Measurements from ENCODE around the gene ANKHD1.

The ANKHD1 gene

DNA sequence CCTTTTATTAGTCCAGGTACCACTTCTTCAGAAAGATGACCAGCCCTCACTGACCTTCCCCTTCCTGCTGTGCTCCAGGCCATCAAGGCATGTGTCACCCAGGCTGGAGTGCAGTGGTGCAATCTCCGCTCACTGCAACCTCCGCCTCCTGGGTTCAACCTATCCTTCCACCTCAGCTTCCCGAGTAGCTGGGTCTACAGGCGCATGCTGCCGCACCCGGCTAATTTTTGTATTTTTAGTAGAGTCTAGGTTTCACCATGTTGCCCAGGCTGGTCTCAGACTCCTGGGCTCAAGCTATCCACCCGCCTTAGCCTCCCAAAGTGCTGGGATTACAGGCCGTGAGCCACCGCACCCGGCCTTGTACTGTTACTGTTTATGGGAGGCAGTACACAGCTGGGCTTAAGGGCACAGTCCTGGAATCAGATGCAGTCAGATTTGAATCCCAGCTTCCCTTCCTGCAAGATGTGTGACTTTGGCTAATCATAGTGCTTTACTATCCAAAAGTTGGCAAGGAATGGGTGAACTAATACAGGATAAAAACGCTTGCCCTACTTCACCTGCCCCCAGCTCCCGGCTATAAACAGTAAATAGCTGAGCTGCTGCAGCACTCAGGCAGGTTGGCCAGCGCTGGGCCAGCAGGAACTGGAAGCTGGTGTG lies 145.3 kb downstream of the ANKHD1 start:
- peaks cover 73% of the 10 kb centered on the region for H3K36me3 ChIP-seq (ENCODE audit: insufficient read depth, low read length)
- no peaks in the 10 kb centered on the region for H3K27me3 ChIP-seq (ENCODE audit: insufficient read depth, low read length)
- H3K4me3 ChIP-seq (ENCODE audit: low read length), result no peak overlapping the region
- no peaks in the 10 kb centered on the region for H3K4me1 ChIP-seq (ENCODE audit: insufficient read depth, low read length)
- H2AFZ ChIP-seq (ENCODE audit: low read depth, low read length), result no peak overlapping the region
- H3K9me3 ChIP-seq (ENCODE audit: low read length), result no peaks in the 10 kb centered on the region

DNA sequence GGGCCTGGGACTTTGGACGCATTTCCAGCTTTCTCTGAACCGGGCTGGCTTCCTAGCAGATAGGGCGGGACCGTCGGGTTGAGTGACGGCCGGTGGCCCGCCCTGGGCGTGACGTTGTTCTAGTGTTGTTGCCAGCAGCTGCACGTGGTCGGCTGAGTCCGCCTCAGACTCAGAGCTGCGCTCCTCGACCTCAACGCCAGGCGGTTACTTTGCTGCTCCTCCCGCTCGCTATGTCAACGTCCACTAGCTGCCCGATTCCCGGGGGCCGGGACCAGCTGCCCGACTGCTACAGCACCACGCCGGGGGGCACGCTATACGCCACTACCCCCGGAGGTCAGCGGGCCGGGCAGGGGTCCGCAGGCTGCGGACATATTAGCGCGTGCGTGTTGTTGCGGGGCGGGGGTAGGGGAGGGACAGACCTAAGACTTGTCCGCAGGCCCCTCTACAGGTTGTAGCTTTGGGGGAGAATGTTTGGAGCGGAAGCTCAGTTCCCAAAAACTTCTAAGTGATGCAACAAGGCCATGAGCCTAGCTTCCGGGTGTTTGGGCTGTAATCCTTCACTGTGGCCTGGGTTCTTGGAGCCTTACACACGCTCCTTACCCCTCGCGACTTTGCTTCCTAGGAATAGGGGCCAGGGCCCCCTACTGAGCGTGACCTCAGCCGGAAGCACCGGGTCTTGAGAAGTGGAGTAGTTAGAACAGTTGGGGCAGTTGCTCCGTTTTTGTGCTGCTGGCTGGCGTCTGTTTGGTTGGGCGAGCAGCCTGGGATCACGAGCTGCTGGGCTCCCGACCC lies 146.1 kb downstream of the ANKHD1 start, which contains the start of gene EIF4EBP3:
Gene EIF4EBP3, plus strand, starts transcription at position 155 of the 792 bp plus-strand sequence. Its CDS starts 76 bp downstream, at position 231.
- H2AFZ ChIP-seq (ENCODE audit: low read depth, low read length), result no peak within 1 kb of the TSS
- H3K27me3 ChIP-seq (ENCODE audit: insufficient read depth, low read length), result no peaks in the 10 kb centered on the region
- H3K36me3 ChIP-seq (ENCODE audit: insufficient read depth, low read length), result peaks cover 72% of the 10 kb centered on the region
- no peaks in the 10 kb centered on the region for H3K4me1 ChIP-seq (ENCODE audit: insufficient read depth, low read length)
- no peaks in the 10 kb centered on the region for H3K9me3 ChIP-seq (ENCODE audit: low read length)
- H3K4me3 ChIP-seq (ENCODE audit: low read length), result no peak within 1 kb of the TSS

DNA sequence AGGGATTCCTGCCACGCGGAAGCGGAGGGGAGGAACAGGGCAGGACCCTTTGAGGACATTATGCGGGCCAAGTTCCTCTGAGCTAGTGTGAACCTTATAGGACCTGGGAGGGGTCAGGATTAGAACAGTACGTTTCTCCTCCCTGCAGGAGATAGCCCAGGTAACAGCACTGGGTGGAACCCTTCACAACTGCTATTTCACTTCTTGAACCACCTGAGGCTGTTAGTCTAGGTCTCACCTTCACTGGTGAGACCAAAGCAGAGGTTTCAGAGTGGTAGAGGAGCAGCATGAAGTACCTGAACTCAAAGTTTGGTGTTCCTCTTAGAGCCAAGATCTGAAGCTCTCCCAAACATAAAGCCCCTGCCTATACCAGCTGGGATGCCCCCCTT lies 146.7 kb downstream of the ANKHD1 start:
- Histone ChIP-seq H3K27me3 (ENCODE audit: insufficient read depth, low read length) (no peaks in the 10 kb centered on the region), H2AFZ (ENCODE audit: low read depth, low read length) (no peak overlapping the region), H3K36me3 (ENCODE audit: insufficient read depth, low read length) (peaks cover 72% of the 10 kb centered on the region), H3K4me1 (ENCODE audit: insufficient read depth, low read length) (no peaks in the 10 kb centered on the region), H3K9me3 (ENCODE audit: low read length) (no peaks in the 10 kb centered on the region), H3K4me3 (ENCODE audit: low read length) (no peak overlapping the region)

DNA sequence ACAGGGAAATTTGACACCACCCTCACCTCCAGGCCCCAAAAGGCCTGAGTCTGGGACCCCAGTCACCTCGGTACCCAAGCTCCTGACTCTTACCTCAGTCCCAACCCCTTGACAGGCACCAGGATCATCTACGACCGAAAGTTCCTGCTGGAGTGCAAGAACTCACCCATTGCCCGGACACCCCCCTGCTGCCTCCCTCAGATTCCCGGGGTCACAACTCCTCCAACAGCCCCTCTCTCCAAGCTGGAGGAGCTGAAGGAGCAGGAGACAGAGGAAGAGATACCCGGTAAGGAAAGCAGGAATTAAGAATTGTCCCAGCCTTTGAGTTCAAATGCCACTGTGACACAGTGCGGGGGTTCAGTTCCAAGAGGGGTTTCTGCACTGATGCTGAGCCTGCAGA lies 147.2 kb downstream of the ANKHD1 start:
- no peak overlapping the region for H3K4me3 ChIP-seq (ENCODE audit: low read length)
- H3K9me3 ChIP-seq (ENCODE audit: low read length), result no peaks in the 10 kb centered on the region
- H3K36me3 ChIP-seq (ENCODE audit: insufficient read depth, low read length), result peaks cover 74% of the 10 kb centered on the region
- H3K4me1 ChIP-seq (ENCODE audit: insufficient read depth, low read length), result no peaks in the 10 kb centered on the region
- no peak overlapping the region for H2AFZ ChIP-seq (ENCODE audit: low read depth, low read length)
- H3K27me3 ChIP-seq (ENCODE audit: insufficient read depth, low read length), result no peaks in the 10 kb centered on the region

DNA sequence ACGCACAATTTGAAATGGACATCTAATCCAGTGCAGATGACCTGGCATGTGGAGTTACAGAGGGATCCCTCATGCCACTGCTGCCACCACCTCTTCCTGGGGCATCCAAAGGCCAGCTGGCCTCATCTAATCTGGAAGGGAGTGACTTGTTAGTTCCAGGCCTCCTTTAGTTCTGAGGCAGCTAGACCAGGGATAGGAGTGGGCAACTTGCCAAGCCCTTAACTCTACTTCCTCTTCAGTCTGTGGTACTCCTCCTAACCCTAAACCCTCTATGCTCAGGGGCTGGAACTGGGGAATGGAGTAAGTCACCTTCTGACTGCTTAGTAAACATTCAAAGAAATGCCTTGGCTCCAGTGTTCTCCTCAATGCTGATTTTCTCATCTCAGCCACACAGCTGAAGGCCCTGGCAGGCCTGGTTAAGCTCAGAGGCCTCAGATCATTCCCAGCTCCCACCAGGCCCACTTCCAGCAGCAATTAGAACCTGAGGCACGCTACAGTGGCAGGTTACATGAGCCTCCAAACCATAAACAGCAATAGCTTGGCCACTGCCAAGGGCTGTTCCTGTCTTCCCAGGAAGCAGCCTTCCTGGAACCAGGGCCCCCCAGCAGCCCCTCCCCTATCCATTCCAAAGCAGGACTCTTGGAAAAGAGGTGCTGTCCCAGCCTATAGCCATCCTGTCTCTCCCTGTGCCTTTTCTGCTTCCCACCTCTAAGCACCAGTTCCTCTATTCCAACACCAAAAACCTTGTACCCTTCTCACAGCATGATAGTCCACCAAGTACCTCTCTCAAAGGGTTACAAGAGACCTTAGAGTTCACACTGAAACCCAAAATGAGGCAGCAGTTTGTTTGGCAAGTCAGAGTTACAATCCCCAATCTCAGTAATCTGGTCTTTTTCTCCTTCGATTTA lies 147.9 kb downstream of the ANKHD1 start:
- Histone ChIP-seq H3K9me3 (ENCODE audit: low read length) (no peaks in the 10 kb centered on the region), H2AFZ (ENCODE audit: low read depth, low read length) (no peak overlapping the region), H3K36me3 (ENCODE audit: insufficient read depth, low read length) (peaks cover 71% of the 10 kb centered on the region), H3K27me3 (ENCODE audit: insufficient read depth, low read length) (no peaks in the 10 kb centered on the region), H3K4me3 (ENCODE audit: low read length) (no peak overlapping the region), H3K4me1 (ENCODE audit: insufficient read depth, low read length) (no peaks in the 10 kb centered on the region)

DNA sequence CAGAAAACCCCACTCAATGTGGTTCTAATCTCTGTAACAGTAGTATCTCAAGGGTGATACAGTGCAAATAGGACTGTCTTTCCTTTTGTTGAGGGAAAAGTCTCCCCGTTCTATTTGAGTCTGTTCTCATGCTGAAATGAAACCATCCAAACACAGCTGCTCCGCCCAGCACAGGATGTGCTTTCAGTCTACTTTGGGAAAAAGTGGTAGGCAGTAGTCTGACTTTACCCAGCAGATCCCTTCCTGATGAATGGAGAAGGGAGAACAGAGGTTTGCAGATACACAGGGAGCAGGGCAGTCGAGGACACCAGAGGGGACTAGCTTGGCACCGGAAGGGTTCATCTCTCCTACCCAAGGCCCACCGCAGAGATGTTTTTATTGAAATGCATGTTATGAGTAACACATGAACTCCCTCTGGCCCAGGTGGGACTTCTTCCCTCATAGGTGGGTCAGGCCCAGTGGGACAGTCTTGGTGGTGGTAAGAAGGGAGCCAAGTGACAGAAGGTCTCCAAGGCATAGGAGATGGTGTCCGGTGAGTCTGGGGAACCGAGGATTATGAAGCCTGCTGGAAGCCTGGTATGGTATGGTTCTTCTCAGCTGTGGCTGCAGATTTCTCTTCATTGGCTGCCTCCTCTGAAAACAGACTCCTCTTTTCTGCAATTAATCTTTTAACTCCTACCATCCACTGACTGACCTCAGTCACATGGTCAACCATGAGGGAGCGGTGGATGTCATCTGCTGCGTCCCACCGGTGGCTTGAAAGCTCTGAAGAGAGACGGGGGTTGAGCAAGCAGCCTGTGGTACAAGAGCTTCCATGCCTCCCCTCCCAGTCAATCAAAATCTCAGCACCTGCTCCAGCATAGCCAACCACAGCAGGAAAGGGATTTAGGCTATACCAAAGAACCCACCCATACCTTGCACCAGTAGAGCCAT lies 148.8 kb downstream of the ANKHD1 start:
- H3K9me3 ChIP-seq (ENCODE audit: low read length), result no peaks in the 10 kb centered on the region
- H3K4me1 ChIP-seq (ENCODE audit: insufficient read depth, low read length), result peaks cover under 1% of the 10 kb centered on the region
- no peaks in the 10 kb centered on the region for H3K27me3 ChIP-seq (ENCODE audit: insufficient read depth, low read length)
- no peak overlapping the region for H3K4me3 ChIP-seq (ENCODE audit: low read length)
- no peak overlapping the region for H2AFZ ChIP-seq (ENCODE audit: low read depth, low read length)
- H3K36me3 ChIP-seq (ENCODE audit: insufficient read depth, low read length), result peaks cover 65% of the 10 kb centered on the region

DNA sequence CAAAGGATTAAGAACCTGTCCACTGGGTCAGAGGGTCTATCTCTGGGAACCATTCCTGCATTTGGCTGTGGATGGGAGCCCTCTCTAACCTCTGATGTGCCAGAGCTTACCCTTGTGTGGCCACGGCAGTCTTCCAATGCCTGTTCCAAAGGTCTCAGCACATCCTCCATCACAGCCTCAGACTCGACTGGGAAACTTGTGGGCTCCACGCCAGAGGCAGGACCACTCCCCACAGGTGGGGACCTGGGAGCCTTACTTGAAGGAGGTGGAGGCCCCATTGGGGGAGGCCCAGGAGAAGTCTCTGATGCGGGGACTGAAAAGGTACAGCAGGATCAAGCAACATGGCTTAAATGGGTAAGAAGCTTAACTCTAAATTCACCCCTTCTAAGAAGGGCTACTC lies 150.2 kb downstream of the ANKHD1 start:
- H3K36me3 ChIP-seq (ENCODE audit: insufficient read depth, low read length), result peaks cover 57% of the 10 kb centered on the region
- no peaks in the 10 kb centered on the region for H3K27me3 ChIP-seq (ENCODE audit: insufficient read depth, low read length)
- no peaks in the 10 kb centered on the region for H3K9me3 ChIP-seq (ENCODE audit: low read length)
- H3K4me1 ChIP-seq (ENCODE audit: insufficient read depth, low read length), result peaks cover 11% of the 10 kb centered on the region
- no peak overlapping the region for H2AFZ ChIP-seq (ENCODE audit: low read depth, low read length)
- H3K4me3 ChIP-seq (ENCODE audit: low read length), result no peak overlapping the region

DNA sequence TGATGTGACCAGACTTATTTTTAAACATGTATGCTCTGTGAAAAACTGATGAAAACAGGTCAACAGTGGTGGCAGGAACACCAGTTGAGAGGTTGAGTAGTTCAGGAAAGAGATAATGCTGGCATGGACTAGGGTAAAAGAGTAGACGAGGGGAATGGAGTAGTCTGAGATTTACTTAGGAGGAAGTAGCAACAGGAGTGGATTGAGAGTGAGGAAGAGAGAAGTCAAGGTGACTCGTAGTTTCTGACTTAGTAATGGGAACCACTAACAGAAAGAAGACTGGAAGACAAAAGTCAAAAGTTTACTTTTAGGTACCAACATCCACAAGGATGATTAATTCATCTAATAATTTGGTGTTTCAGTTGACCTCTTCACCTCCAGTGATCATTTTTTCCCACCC lies 152.0 kb downstream of the ANKHD1 start:
- no peak overlapping the region for H2AFZ ChIP-seq (ENCODE audit: low read depth, low read length)
- peaks cover 17% of the 10 kb centered on the region for H3K4me1 ChIP-seq (ENCODE audit: insufficient read depth, low read length)
- no peaks in the 10 kb centered on the region for H3K27me3 ChIP-seq (ENCODE audit: insufficient read depth, low read length)
- peaks cover 49% of the 10 kb centered on the region for H3K36me3 ChIP-seq (ENCODE audit: insufficient read depth, low read length)
- no peaks in the 10 kb centered on the region for H3K9me3 ChIP-seq (ENCODE audit: low read length)
- H3K4me3 ChIP-seq (ENCODE audit: low read length), result no peak overlapping the region

DNA sequence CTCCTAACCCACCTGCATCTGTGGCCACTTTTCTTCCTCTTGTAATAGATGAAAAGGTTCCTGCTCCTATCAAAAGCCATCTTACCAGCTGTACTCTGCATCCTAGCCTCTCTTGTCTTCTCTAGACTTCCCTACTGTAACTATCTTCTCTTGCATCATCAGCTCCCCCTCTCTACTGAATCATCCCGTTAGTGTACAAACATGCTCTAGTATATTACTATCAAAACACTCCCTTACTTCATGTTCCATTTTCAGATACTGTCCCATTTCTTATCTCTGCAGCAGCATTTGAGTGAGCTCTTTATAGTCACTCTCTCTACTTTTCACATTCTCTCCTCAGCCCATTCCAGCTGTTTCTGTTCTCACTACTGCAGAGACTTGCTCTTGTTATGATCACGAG lies 152.8 kb downstream of the ANKHD1 start:
- no peak overlapping the region for H2AFZ ChIP-seq (ENCODE audit: low read depth, low read length)
- peaks cover 41% of the 10 kb centered on the region for H3K36me3 ChIP-seq (ENCODE audit: insufficient read depth, low read length)
- no peak overlapping the region for H3K4me3 ChIP-seq (ENCODE audit: low read length)
- H3K9me3 ChIP-seq (ENCODE audit: low read length), result no peaks in the 10 kb centered on the region
- peaks cover 17% of the 10 kb centered on the region for H3K4me1 ChIP-seq (ENCODE audit: insufficient read depth, low read length)
- no peaks in the 10 kb centered on the region for H3K27me3 ChIP-seq (ENCODE audit: insufficient read depth, low read length)

DNA sequence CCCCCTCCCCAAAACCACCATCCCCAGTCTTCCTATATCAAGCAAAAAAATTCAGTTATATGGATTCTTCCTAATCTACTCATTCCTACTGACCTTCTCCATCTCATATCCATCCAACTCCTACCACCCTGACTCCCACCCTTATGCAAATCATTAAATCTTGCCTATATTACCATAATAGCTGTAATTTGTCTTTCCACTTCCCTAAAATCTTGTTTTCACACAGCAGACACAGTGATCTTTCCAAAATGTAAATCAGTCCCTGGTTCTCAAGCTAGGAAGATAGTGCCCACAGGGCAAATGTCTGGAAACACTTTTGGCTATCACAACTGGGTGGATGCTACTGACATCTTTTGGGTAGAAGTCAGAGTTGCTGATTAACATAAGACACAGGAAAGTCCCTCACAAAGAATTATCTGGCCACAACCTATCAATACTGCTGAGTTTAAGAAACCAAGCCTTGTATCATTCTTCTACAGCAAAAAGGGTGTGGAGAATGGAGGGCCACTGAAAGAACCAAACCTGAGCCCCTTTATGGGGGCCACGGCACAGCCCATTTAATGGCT lies 154.2 kb downstream of the ANKHD1 start:
- H3K9me3 ChIP-seq (ENCODE audit: low read length), result no peaks in the 10 kb centered on the region
- no peaks in the 10 kb centered on the region for H3K27me3 ChIP-seq (ENCODE audit: insufficient read depth, low read length)
- peaks cover 27% of the 10 kb centered on the region for H3K36me3 ChIP-seq (ENCODE audit: insufficient read depth, low read length)
- H3K4me3 ChIP-seq (ENCODE audit: low read length), result peak overlapping the region; percentile 73
- no peak overlapping the region for H2AFZ ChIP-seq (ENCODE audit: low read depth, low read length)
- peaks cover 17% of the 10 kb centered on the region for H3K4me1 ChIP-seq (ENCODE audit: insufficient read depth, low read length)

DNA sequence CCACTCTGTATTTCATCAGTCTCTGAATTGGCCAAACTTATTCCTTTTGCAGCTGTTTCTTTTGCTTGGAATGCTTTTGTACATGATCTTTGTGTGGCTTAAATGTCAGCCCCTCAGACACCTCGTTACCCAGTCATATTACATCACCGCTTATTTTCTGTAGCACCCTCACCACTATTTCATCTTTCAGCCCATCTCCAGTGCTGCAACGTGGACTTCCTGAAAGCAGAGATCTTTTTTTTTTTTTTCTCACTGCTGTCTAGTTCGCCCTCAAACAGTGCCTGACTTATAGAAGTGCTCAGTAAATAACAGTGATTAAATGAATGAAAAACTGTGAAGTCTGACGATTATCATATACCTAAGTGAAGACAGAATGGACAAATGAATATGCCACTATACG lies 154.8 kb downstream of the ANKHD1 start:
- no peaks in the 10 kb centered on the region for H3K27me3 ChIP-seq (ENCODE audit: insufficient read depth, low read length)
- H3K9me3 ChIP-seq (ENCODE audit: low read length), result no peaks in the 10 kb centered on the region
- H3K4me3 ChIP-seq (ENCODE audit: low read length), result peak overlapping the region; percentile 73
- H2AFZ ChIP-seq (ENCODE audit: low read depth, low read length), result no peak overlapping the region
- peaks cover 21% of the 10 kb centered on the region for H3K36me3 ChIP-seq (ENCODE audit: insufficient read depth, low read length)
- peaks cover 17% of the 10 kb centered on the region for H3K4me1 ChIP-seq (ENCODE audit: insufficient read depth, low read length)
